Small intestine (tissue), 7 donors: Measurements from ENCODE around the gene SIMC1. TPM values are rescaled to one million over a fixed set of nuclear protein-coding genes. Genes with fewer than 3 reads are reported as not detected.
"Not testable (repeated sequence)": the region's sequence is repeated elsewhere in the genome, so short reads cannot be mapped to it uniquely, and the experiment has no call there.

Experiments
- DNase-seq, 2 donors: peaks; one replicate each; pipeline versions ENCODE4 v3.0.0 to v3.0.0-alpha.2; 2013
- FAIRE-seq: peaks from 2 replicates; lab custom pipeline; 2012; peaks lifted over from hg19 to GRCh38; lab: Jason Lieb, UNC
- H3K27ac ChIP-seq, 3 donors: one replicate each; pipeline ENCODE4 v1.5.1; 2013; ENCODE audit warnings: low read length in 2 of 3, mild to moderate bottlenecking in 2 of 3, control low read depth in 1 of 3, inconsistent platforms in 1 of 3, low read depth in 1 of 3, moderate library complexity in 1 of 3
- H3K27me3 ChIP-seq, 3 donors: one replicate each; pipeline ENCODE4 v1.6.1; 2013; ENCODE audit warnings: low read length in 3 of 3, inconsistent platforms in 1 of 3; ENCODE audit not compliant: control insufficient read depth in 3 of 3, insufficient read depth in 3 of 3
- H3K36me3 ChIP-seq, 3 donors: one replicate each; pipeline ENCODE4 v1.6.1; 2013; ENCODE audit warnings: low read length in 3 of 3, inconsistent platforms in 1 of 3, low read depth in 1 of 3, mild to moderate bottlenecking in 1 of 3, moderate library complexity in 1 of 3; ENCODE audit not compliant: control insufficient read depth in 3 of 3, insufficient read depth in 2 of 3
- H3K4me1 ChIP-seq, 3 donors: one replicate each; pipeline ENCODE4 v1.6.1; 2013; ENCODE audit warnings: low read length in 2 of 3, inconsistent platforms in 1 of 3, low read depth in 1 of 3, mild to moderate bottlenecking in 1 of 3, moderate library complexity in 1 of 3; ENCODE audit not compliant: control insufficient read depth in 3 of 3, insufficient read depth in 2 of 3
- H3K4me3 ChIP-seq, 3 donors: one replicate each; pipeline ENCODE4 v1.5.1; 2013; ENCODE audit warnings: low read length in 3 of 3, control low read depth in 1 of 3, inconsistent platforms in 1 of 3, low read depth in 1 of 3, mild to moderate bottlenecking in 1 of 3, moderate library complexity in 1 of 3
- H3K9me3 ChIP-seq, 2 donors: one replicate each; pipeline ENCODE4 v1.6.1; 2013; ENCODE audit warnings: low read depth in 1 of 2, low read length in 1 of 2; ENCODE audit not compliant: control insufficient read depth in 2 of 2, insufficient read depth in 1 of 2
- WGBS, 3 donors: extraction: QIAGEN DNeasy Blood & Tissue Kit; methylation state at CpG; one replicate each; pipeline ENCODE4 v1.1.7; 2013; 5-methylcytosine and 5-hydroxymethylcytosine counted together
- polyA plus RNA-seq, 4 donors: library from polyadenylated mRNA; stranded (reverse) in 3 of 4; unstranded in 1 of 4; fragments of 200-250 nt in 3 of 4; fragments of 120-200 nt in 1 of 4; gene quantifications; one replicate each; pipeline versions ENCODE4 v1.2.1 to v1.2.3, GENCODE V29; 2013
- donor health status: healthy with polysubstance abuse.
- donor health status: control.
- donor health status: control.
- donor health status: Bipolar disorder and iron deficiency.
- donor health status: healthy.

Gene SIMC1
- polyA plus RNA-seq, 4 donors = 5.9 to 16.1 (median 10.8) TPM

DNA sequence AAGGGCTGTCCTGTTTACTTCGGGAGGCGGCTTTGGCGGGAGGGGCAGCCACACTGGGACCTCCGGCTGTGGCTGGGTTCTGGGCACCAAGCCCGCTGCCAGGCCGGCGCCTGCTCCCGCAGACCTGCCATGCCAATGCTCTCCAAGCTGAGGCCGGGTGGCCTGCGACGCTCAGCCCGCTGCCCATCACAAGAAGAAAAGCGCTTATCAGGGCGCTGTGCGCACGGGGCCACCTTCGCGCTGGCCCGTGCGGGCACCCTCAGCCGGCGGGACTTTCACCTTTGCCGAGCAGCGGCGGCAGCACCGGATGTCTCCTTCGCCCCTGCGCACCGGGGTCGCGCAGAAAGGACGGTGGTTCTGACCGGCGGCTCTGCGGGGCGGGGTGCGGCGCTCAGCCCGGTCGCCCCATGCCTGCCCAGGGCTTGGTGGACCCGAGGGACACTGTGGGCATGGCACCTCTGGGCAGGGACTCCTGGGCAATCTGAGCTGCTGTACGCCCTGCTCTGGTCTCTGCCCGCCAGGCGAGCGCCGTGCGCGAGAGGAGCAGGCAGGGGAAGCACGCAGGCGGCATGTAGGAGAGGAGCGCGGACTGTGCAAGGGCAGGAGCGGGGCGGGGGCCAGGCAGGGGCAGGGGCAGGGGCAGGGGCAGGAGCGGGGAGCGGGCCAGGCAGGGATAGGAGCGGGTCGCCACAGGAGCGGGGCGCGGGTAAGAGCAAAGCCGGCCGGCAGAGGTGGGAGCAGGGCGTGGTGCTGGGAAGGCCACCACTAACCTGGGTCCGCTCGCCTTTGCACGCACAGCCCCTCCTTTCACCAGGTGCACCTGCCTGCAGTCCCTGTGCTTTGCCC, 43.8 kb upstream of the SIMC1 start:
- H3K27me3 ChIP-seq, H3K27ac ChIP-seq, FAIRE-seq, H3K4me1 ChIP-seq, H3K9me3 ChIP-seq, H3K36me3 ChIP-seq: not testable (repeated sequence)
- H3K4me3 ChIP-seq = peak overlapping the region in 1 of 3 donors; percentile 41
- peak; percentile 19 to 45 for DNase-seq
- 1 to 5% (median 2%) methylated on average over 22 to 50 of the region's 67 CpGs for WGBS, 3 donors

DNA sequence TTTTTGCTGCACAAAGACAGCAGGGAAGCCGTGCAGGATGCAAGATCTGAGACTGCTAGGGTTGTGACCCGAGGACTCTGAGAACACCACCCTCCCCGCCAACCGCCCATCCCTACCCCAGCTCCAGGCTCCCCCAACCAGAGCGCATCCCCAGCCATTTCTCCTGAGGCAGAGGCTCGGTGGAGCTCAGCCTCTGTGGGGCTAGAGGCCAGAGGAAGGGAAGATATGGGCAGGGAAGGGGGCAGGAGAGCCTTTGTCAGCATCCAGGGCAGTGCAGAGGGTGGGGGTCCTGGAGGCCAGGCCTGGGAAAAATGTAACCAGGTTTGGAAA, 43.2 kb upstream of the SIMC1 start:
- H3K27ac ChIP-seq, DNase-seq, H3K4me3 ChIP-seq, H3K27me3 ChIP-seq, H3K9me3 ChIP-seq, H3K36me3 ChIP-seq, H3K4me1 ChIP-seq, FAIRE-seq: not testable (repeated sequence)
- WGBS, 3 donors = 13 to 23% (median 19%) methylated on average over 4 to 6 of the region's 6 CpGs

- 43 to 56% (median 53%) methylated on average over 7 of the region's 8 CpGs for WGBS, 3 donors
- not testable (repeated sequence) for H3K36me3 ChIP-seq, H3K27me3 ChIP-seq, H3K4me3 ChIP-seq, H3K9me3 ChIP-seq, H3K27ac ChIP-seq, FAIRE-seq, H3K4me1 ChIP-seq, DNase-seq
Measured at GRCh38 chr5:176195487-176196207, 42.6 kb upstream of the SIMC1 start.

DNA sequence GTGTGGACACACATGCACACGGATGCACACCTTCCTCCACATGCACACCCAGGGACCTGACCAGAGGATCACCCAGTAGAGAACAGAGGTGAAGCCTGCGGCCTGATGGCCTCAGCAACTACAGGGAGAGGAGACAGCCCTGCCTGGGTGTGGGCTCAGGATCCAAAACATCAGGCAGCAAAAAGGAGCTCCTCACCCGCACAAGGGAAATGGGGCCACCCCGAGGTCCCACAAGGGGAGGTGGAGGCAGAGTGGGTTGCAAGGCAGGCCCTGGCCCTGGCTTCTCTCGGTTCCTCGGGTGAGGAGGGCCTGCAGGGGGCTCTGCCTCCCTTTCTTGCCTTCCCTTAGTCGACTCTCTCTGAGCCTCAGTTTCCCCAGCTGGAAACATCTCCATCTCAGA, 41.4 kb upstream of the SIMC1 start:
- FAIRE-seq, H3K4me1 ChIP-seq, H3K27ac ChIP-seq, H3K9me3 ChIP-seq, DNase-seq, H3K27me3 ChIP-seq, H3K36me3 ChIP-seq, H3K4me3 ChIP-seq: not testable (repeated sequence)
- 68 to 76% (median 71%) methylated on average over 4 to 5 of the region's 7 CpGs for WGBS, 3 donors

DNA sequence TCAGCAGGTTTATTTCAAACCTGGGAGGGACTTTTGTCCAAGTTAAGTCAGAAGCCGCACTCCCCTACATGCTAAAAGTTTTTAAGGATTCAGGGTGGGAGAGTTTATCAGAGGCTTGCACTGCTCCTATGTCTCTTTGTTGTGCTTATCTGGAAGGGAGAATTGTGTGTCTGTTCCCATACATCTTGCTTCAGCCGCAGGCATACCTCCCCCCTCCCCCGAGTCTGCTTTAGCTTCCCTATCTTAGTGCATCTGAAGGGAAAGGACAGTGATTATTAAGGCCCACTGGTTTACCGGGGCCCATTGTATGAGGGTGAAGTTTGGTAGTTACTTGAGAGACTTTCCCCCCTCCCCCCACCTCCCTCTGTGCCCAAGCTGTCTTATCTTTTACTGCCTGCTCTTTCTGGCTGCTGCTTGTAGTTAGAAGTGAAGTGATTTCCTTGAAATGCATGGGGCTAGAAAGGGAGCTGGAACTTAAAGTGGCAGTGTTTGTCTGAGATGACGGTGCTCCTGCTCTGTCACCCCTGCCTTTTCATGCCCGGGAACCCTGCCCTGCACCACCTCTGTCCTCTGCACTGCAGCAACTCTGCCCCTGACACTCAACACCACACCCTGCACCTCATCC, 40.9 kb upstream of the SIMC1 start:
- WGBS, 3 donors = 20 to 36% (median 29%) methylated on average over 5 to 6 of the region's 6 CpGs
- not testable (repeated sequence) for H3K27me3 ChIP-seq, DNase-seq, H3K4me1 ChIP-seq, H3K9me3 ChIP-seq, H3K36me3 ChIP-seq, FAIRE-seq, H3K4me3 ChIP-seq, H3K27ac ChIP-seq

GRCh38 chr5:176198299-176198698, 39.9 kb upstream of the SIMC1 start:
- not testable (repeated sequence) for FAIRE-seq, H3K4me1 ChIP-seq, DNase-seq, H3K27ac ChIP-seq, H3K9me3 ChIP-seq, H3K27me3 ChIP-seq, H3K4me3 ChIP-seq, H3K36me3 ChIP-seq
- 13 to 68% (median 58%) methylated on average over 1 to 2 of the region's 2 CpGs for WGBS, 3 donors

DNA sequence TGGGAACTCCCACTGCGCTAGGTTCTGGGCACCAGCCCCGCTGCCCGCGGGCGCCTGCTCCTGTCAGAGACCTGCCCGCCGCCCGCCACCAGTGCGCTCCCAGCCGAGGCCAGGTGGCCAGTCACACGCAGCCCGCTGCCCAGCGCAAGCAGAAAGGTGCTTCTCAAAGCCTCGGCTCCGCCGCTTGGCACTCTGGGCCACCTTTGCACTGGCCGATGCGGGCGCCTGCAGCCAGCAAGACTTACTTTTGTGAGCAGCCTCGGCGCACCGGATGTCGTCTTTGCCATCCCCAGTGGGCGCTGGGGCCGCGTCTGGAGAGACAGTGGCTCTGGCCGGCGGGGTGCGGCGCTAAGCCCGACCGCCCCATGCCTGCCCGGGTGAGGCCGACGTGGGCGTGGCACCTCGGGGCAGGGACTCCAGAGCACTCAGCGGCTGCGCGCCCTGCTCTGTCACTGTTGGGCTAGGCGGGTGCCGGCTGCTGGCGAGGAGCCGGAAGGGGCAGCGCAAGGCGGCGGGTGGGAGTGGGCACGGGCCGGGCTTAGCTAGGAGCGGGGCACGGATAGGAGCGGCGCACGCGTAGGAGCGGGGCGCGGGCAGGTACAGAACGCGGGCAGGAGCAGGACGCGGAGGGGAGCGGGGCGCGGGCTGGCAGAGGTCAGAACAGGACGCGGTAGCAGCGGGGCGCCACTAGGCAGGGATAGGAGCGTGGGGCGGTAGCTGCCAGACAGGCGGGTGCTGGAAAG, 39.1 kb upstream of the SIMC1 start:
- not testable (repeated sequence) for H3K36me3 ChIP-seq, H3K4me1 ChIP-seq, H3K9me3 ChIP-seq, H3K27me3 ChIP-seq, FAIRE-seq, H3K27ac ChIP-seq
- H3K4me3 ChIP-seq = peak overlapping the region in 1 of 3 donors; percentile 45
- DNase-seq = peak; percentile 10 to 48
- WGBS, 3 donors = 1 to 3% (median 2%) methylated on average over 51 to 72 of the region's 72 CpGs

DNA sequence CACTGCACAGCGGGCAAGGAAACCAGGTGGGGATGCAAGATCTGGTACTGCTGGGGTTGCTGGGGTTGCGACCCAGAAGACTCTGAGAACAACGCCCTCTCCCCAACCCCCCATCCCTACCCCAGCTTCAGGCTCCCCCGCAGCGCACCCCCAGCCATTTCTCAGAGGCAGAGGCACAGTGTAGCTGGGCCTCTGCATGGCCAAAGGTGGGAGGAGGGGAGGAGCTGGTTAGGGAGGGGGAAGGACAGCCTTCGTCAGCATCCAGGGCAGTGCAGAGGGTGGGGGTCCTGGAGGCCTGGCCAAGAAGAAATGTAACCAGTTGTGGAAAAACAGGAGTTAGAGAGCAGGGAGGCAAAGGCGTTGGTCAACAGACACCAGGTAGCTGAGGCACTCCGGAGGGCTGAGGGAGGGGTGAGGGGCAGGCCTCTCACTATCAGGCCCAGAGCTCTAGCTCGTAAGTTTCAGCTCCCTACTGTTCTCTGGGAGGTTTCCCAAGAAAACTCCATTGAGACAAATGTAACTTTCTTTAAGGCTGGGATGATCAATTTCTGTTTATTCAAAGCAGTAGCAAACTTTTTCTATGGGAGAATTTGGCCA, 38.3 kb upstream of the SIMC1 start:
- not testable (repeated sequence) for H3K9me3 ChIP-seq, H3K27ac ChIP-seq, DNase-seq, H3K27me3 ChIP-seq, H3K4me1 ChIP-seq, H3K36me3 ChIP-seq, FAIRE-seq
- peak overlapping the region in 1 of 3 donors; percentile 45 for H3K4me3 ChIP-seq
- WGBS, 3 donors = 9 to 22% (median 15%) methylated on average over 6 to 8 of the region's 9 CpGs
